GM19023 (cell line): ENCODE measurements around the gene ATP8B3.

Experiments used
- ATAC-seq: cut with Tn5 transposase; IDR thresholded peaks from one replicate; pipeline ENCODE4 v1.9.1; 2021; ENCODE audit warnings: mild to moderate bottlenecking, moderate library complexity; ENCODE audit not compliant: unreplicated experiment

ATP8B3 gene

DNA sequence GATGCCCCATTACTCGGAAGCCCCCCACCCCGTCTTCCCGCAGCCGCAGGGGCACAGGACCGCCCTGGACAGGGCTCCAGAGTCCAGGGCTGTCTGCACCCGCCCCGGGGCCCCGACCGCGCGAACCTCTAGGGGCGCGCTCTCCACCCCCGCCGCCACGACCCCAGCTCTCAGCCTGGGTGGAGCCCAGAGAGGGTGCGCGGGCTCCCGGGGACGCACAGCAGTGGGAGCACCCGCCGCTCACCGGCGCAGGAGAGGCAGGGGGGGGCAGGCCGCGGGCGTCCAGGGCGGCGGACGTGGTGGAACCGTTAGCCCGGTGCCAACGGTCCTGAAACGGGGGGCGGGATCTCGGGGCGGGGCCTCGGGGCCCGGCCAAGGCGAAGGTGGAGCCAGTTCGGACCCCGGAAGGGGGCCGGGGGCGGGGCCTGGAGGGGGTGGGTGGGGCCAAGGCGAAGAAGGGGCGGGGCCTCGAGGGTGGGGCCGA is at the start of gene ATP8B3:
TSS of gene ATP8B3 (minus strand) at position 335 of the 484 bp plus-strand sequence. CDS start 540 bp downstream, outside the sequence.
- peak; percentile 16 for ATAC-seq

DNA sequence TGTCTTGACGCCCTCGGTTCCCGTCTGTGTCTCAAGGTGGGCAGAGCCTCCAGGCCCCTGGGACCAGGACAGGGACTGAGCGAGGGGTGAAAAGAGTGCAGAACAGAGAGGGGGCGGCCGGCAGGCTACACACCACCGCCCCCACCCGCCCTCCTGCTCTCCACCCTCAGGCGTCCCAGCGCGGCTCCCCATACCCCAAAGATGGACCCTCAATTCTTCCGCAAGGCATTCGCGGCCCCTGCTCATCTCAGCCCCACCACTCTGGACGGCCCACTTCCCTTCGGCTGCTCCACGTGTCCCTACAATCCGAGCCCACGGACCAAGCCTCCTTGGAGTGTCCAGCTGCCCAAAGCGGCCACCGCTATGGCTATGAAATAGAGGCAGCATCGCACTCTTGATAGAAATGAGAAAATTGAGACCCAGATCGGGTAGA is 49.5 kb upstream of the ATP8B3 start:
- ATAC-seq, result no peak

DNA sequence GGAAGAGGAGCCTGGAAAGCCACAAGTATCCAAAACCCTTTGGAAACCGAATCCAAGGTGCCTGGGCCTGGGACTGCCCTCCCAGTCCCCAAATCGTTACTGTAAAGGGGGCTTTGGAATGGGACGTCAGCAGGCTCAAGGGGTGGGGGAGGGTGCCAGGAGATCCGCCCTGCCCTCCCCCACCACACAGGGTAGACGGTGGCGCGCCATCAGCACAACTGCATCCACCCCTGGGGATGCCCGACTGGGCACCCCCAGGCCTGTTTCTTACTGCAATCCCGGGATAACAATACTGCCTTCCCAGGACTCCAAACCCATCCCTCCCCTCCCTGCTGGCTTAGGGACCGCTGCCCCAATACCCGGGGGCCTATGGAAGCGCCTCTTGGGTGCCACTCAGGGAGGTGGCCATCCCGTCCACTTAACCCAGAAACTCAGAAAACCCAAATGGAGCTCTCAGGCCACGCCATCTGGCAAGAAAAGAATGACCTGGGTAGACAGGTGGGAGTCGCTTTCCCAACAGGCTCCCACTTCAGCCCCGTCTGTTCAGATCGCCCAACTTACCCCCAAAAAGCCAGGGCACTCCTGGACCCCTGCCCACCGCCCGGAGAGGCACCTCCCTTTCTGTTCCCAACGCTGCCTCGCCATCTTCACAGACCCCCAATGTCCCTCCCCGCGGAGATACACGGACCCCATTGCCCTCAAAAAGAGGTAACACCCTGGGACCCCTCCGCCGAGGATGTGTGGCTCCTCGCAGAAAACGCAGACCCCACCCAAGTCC is 48.9 kb upstream of the ATP8B3 start:
- no peak for ATAC-seq

GRCh38 chr19:1860042-1860775 is 48.1 kb upstream of the ATP8B3 start:
- ATAC-seq, result no peak

DNA sequence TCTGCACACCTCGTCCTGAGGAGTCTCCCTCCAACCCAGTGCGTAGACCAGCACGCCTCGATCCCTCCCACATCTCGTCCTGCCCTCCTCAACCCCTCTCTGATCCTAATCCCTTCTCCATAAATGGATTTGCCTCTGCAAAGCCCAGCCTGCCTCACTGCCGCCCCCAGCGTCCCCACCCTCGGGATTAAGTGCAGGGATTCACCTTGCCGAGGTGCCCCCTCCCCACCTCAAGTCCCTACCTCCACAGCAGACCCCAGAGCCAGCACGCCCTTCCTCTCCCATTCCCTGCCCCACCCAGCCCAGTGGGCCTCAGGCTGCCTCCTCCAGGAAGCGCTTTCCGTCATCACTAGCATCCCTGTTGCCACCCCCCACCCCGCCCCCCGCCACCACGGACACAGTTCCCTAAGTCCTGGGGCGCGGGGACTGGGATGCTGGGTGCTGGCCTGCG is 47.3 kb upstream of the ATP8B3 start:
- ATAC-seq, result no peak

DNA sequence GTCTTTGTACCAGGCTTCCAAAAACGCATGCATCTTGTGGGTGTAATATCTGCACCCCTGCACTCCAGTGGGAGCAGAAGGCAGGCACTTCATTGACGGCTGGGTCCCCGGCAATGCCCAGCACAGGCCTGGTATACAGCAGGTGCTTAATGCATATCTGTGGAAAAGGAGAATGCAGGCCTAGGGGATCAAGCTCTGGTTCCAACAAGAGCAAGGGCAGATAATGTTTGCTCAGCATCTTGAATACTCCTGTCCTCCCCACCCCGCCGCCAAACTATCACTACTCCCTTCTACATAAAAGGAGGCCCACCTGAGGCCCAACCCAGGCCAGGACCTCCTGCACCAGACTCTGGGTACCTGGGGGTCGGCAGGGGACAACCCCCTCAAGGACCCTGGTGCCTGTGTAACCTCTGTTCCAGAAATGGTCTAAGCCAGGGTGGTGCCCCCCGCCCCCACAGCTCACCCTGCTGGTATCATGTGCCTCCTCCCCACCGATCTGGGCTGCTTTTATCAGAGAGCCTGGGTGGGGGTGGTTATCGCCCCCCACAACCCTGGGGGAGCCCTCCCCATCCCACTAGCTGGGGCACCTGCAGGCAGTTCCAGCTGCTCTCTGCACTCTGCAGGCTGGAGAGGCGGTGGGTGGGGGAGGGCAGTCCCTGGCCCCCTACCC is 46.5 kb upstream of the ATP8B3 start:
- ATAC-seq, result no peak

GRCh38 chr19:1857648-1858326 is 45.7 kb upstream of the ATP8B3 start:
- ATAC-seq, result no peak

- no peak for ATAC-seq
These were observed 44.9 kb upstream of the ATP8B3 start for GRCh38 chr19:1856698-1857603.

- ATAC-seq, result no peak
These were observed 44.2 kb upstream of the ATP8B3 start for GRCh38 chr19:1856345-1856697.

DNA sequence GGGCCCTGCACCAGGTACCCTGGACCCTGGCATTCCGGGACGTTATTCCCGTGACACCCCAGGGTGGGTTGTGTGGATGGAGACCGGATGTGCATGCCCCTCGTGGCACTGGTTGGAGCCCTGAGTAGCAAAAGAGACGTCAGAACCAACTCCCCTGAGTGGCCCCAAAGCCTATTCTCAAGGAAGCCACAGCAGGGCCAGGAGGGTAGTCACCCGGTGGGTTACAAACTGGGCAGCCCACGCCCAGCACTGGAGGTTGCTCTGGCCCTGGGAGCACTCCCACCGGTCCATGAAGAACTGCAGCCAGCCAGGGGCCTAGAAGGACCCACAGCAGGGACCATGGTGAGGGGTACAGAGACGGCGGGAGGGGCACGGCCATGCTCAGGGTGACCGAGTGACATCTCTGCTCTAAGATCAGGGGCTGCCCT is 43.8 kb upstream of the ATP8B3 start:
- ATAC-seq, result peak; percentile 5

GRCh38 chr19:1855040-1855827 is 43.2 kb upstream of the ATP8B3 start:
- peak; percentile 59 for ATAC-seq

GRCh38 chr19:1854542-1855039 is 42.5 kb upstream of the ATP8B3 start:
- no peak for ATAC-seq

DNA sequence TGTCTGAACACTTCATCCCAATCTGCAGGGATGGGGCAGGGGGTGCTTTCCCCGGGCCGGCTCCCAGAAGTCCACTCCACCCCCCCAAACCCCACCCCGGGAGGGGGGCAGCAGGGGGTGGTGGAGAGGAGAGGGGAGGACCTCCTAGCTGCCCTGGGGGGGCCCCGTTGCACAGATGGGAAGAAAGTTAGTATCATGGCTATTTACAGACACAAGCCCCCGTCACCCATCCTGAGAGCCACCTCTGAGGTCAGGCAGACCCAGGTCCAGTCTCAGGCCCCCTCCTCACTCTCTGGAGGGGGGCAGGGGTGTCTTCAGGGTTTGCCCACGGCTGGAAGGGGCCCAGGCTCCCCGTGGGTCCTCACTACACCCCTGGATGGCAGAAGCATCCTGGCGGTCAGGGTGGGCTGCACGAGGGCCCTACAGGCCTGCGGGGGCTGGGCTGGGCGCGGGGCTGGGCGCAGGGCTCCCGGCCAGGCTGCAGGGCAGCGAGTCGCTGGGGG is 42.0 kb upstream of the ATP8B3 start:
- ATAC-seq, result no peak

GRCh38 chr19:1853295-1854038 is 41.4 kb upstream of the ATP8B3 start:
- ATAC-seq, result no peak

- no peak for ATAC-seq
These were observed 40.6 kb upstream of the ATP8B3 start for GRCh38 chr19:1852581-1853128.

DNA sequence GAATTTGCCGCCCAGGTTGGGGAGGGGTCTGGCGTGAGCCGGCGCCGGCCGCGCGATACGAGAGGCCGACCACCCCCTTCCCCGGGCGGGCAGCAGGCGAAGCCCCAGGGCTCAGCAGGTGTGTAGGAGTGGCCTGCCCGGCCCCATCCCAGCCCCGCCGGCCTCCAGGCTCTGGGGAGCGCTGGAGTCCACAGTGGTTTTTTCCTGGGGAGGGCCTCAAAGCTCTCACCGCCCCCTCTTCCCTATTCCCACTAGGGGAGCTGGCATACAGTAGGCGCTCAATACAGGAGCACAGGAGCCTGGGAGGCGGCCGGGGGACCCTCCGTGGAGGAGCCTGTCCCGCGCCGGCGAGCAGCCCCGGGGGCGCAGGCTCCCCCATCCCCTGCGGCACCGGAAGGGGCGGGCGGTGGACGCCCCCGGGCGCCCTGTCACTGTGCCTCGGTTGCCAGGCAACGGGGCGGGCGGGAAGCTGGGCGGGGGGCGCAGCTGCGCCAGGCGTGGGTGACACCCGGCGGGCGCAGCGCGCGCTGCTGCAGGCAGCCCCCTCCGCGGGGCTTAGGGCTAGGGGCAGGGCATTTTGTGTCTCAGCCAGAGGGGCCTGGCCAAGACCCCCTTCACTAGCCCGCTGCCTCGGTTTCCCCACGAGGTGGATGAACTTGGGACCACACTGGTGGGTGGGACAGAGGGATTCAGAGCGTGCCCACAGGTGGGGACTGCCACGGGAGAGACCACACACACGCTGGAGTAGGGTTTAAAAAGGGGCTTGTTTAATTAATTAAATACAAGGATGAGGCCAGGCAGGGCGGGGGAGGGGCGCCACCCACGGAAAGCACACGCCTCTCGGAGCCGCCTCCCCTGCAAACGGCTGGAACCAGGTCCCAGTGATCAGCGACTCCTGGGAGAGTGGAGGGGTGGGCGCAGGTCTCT is 39.8 kb upstream of the ATP8B3 start:
- ATAC-seq, result no peak
